SK-N-SH treated with all-trans-retinoic acid at 6 μM for 48 hours (cell line): Measurements from ENCODE around the gene C3orf85.

Source experiments
- ARNTL ChIP-seq: fragments of 450-650 bp; formaldehyde crosslinking; IDR thresholded peaks from 2 replicates; pipeline ENCODE4 v1.5.0; 2020; ENCODE audit warnings: low read depth, mild to moderate bottlenecking, moderate library complexity, borderline replicate concordance
- BACH2 ChIP-seq: fragments of 250-450 bp; sonication (Bioruptor Pico); IDR thresholded peaks from 2 replicates; pipeline ENCODE4 v1.9.0; 2021; ENCODE audit warnings: mild to moderate bottlenecking, borderline replicate concordance
- CREB5 ChIP-seq: fragments of 250-450 bp; sonication (Bioruptor Pico); IDR thresholded peaks from 2 replicates; pipeline ENCODE4 v1.5.1; 2020; ENCODE audit warnings: low read depth, mild to moderate bottlenecking, moderate library complexity
- CSDC2 ChIP-seq: fragments of 250-450 bp; sonication (Bioruptor Pico); IDR thresholded peaks from 2 replicates; pipeline ENCODE4 v1.5.0; 2020; ENCODE audit warnings: mild to moderate bottlenecking, moderate library complexity
- ESRRG ChIP-seq: fragments of 250-450 bp; sonication (Bioruptor Pico); IDR thresholded peaks from 2 replicates; pipeline ENCODE4 v1.6.1; 2021; ENCODE audit warnings: mild to moderate bottlenecking
- PATZ1 ChIP-seq: fragments of 250-450 bp; sonication (Bioruptor Pico); IDR thresholded peaks from 2 replicates; pipeline ENCODE4 v1.8.0; 2020; ENCODE audit warnings: mild to moderate bottlenecking, moderate library complexity, borderline replicate concordance
- POU6F1 ChIP-seq: fragments of 250-450 bp; sonication (Bioruptor Pico); IDR thresholded peaks from 2 replicates; pipeline ENCODE4 v1.8.0; 2021; ENCODE audit warnings: low read depth, mild to moderate bottlenecking, moderate library complexity, borderline replicate concordance
- RARB ChIP-seq: fragments of 250-450 bp; sonication (Bioruptor Pico); IDR thresholded peaks from 2 replicates; pipeline ENCODE4 v1.8.0; 2021; ENCODE audit warnings: mild to moderate bottlenecking, moderate library complexity
- TSHZ2 ChIP-seq: fragments of 250-450 bp; sonication (Bioruptor Pico); IDR thresholded peaks from 2 replicates; pipeline ENCODE4 v1.5.0; 2020; ENCODE audit warnings: mild to moderate bottlenecking, moderate library complexity
- ZC3H10 ChIP-seq: fragments of 250-450 bp; sonication (Bioruptor Pico); IDR thresholded peaks from 2 replicates; pipeline ENCODE4 v1.5.1; 2021; ENCODE audit warnings: mild to moderate bottlenecking, moderate library complexity
- ZFP30 ChIP-seq: fragments of 450-650 bp; formaldehyde crosslinking; IDR thresholded peaks from 2 replicates; pipeline ENCODE4 v1.5.0; 2022; ENCODE audit warnings: mild to moderate bottlenecking, moderate library complexity
- ZNF70 ChIP-seq: fragments of 450-650 bp; formaldehyde crosslinking; IDR thresholded peaks from 2 replicates; pipeline ENCODE4 v1.5.0; 2020; ENCODE audit warnings: mild to moderate bottlenecking, moderate library complexity
- ZNF8 ChIP-seq: fragments of 450-650 bp; formaldehyde crosslinking; IDR thresholded peaks from 2 replicates; pipeline ENCODE4 v1.5.0; 2020; ENCODE audit warnings: mild to moderate bottlenecking, moderate library complexity

- TF ChIP-seq RARB (CRISPR knock-in tag) = no peak
- TF ChIP-seq ARNTL (CRISPR knock-in tag) = no peak
- TF ChIP-seq ZNF8 (CRISPR knock-in tag) = no peak
- no peak for TF ChIP-seq CREB5 (CRISPR knock-in tag)
- TF ChIP-seq ZFP30 (CRISPR knock-in tag) = no peak
- no peak for TF ChIP-seq ESRRG (CRISPR knock-in tag)
- TF ChIP-seq ZC3H10 (CRISPR knock-in tag) = no peak
- no peak for TF ChIP-seq PATZ1 (CRISPR knock-in tag)
- no peak for TF ChIP-seq POU6F1 (CRISPR knock-in tag)
- TF ChIP-seq BACH2 (CRISPR knock-in tag) = no peak
- TF ChIP-seq TSHZ2 (CRISPR knock-in tag) = no peak
- TF ChIP-seq ZNF70 = no peak
- TF ChIP-seq CSDC2 = no peak
Measured at GRCh38 chr3:109112946-109113760, 23.4 kb upstream of the C3orf85 start.
